ENCODE measurements around the gene ZNF436. TPM values are rescaled to one million over a fixed set of nuclear protein-coding genes. Genes with fewer than 3 reads are reported as not detected.
"Not testable (repeated sequence)": the region's sequence is repeated elsewhere in the genome, so short reads cannot be mapped to it uniquely, and the experiment has no call there.

The ZNF436 gene
- total RNA-seq, 1 donor from 2014 or later, result 15.4 TPM

DNA sequence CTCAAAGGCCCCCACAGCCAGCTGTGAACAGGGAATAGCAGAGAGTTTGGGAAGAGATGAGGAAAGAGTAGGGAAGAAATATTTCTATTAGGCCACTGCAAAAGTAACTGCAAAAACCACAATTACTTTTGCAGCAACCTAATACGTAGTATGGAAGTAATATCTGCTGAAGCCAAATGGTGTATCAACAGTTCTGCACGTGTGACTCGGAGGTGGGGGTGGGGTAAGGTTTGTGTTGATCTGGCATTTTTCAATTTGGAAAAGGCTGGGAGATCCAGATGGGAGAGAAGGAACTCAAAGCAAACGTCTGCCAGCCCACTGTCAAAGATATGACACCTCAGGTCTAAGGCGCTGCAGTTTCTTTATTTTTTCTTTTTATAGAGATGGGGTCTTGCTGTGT lies 11.1 kb upstream of the ZNF436 start:
- Histone ChIP-seq H3K9ac (no peak overlapping the region), H3K9me3 (ENCODE audit: low read depth) (no peaks in the 10 kb centered on the region), H3K4me3 (no peak overlapping the region), H3K79me2 (ENCODE audit: low read depth) (no peaks in the 10 kb centered on the region), H3K4me2 (no peak overlapping the region), H3K36me3 (no peaks in the 10 kb centered on the region), H4K20me1 (ENCODE audit: low read depth) (no peaks in the 10 kb centered on the region), H3F3A (ENCODE audit: low read depth) (peaks cover 8% of the 10 kb centered on the region), H3K27me3 (peaks cover 87% of the 10 kb centered on the region), H2AFZ (replicated peaks) (no peak overlapping the region), H3K27ac (no peak overlapping the region), H3K4me1 (no peaks in the 10 kb centered on the region)
- Mint-ChIP-seq H3K4me3 (no peak overlapping the region), H3K9me3 (peaks cover 9% of the 10 kb centered on the region), H3K4me1 (peaks cover 26% of the 10 kb centered on the region), H3K36me3 (peaks cover 5% of the 10 kb centered on the region), H3K27me3 (ENCODE audit: insufficient read depth, low read depth) (peaks cover 11% of the 10 kb centered on the region), H3K27ac (no peak overlapping the region)
- TF ChIP-seq, protein P1, sequence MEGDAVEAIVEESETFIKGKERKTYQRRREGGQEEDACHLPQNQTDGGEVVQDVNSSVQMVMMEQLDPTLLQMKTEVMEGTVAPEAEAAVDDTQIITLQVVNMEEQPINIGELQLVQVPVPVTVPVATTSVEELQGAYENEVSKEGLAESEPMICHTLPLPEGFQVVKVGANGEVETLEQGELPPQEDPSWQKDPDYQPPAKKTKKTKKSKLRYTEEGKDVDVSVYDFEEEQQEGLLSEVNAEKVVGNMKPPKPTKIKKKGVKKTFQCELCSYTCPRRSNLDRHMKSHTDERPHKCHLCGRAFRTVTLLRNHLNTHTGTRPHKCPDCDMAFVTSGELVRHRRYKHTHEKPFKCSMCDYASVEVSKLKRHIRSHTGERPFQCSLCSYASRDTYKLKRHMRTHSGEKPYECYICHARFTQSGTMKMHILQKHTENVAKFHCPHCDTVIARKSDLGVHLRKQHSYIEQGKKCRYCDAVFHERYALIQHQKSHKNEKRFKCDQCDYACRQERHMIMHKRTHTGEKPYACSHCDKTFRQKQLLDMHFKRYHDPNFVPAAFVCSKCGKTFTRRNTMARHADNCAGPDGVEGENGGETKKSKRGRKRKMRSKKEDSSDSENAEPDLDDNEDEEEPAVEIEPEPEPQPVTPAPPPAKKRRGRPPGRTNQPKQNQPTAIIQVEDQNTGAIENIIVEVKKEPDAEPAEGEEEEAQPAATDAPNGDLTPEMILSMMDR (IDR thresholded peaks at IDR 0.05), result no peak
- no peak for TF ChIP-seq EZH2 (IDR thresholded peaks at IDR 0.05)
- TF ChIP-seq EZH2phosphoT487 (IDR thresholded peaks at IDR 0.05), result no peak
- DNase-seq (ENCODE audit: low spot score), result no peak

DNA sequence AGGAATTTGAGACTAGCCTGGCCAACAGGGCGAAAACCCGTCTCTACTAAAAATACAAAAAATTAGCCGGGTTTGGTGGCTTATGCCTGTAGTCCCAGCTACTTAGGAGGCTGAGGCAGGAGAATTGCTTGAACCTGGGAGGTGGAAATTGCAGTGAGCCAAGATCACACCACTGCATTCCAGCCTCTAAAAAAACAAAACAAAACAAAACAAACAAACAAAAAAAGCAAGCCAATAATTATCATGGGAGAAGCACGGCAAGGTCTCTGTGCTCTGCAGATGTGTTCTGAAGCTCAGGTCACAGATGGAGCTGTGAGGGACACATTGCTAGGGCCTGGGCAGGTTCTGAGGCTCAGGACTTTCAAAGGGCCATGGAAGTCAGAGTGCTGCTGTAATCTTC lies 10.6 kb upstream of the ZNF436 start:
- H3K79me2 ChIP-seq (ENCODE audit: low read depth); H3F3A ChIP-seq (ENCODE audit: low read depth); H3K36me3 ChIP-seq; H3K36me3 Mint-ChIP-seq; H3K4me2 ChIP-seq; H3K27ac ChIP-seq; H4K20me1 ChIP-seq (ENCODE audit: low read depth); H2AFZ ChIP-seq (replicated peaks); H3K9me3 ChIP-seq (ENCODE audit: low read depth); H3K4me3 Mint-ChIP-seq; H3K4me3 ChIP-seq; H3K4me1 ChIP-seq; H3K27ac Mint-ChIP-seq; H3K9me3 Mint-ChIP-seq; DNase-seq (ENCODE audit: low spot score); H3K9ac ChIP-seq: not testable (repeated sequence)
- peaks cover 12% of the 10 kb centered on the region for H3K27me3 Mint-ChIP-seq (ENCODE audit: insufficient read depth, low read depth)
- H3K4me1 Mint-ChIP-seq, result peaks cover 26% of the 10 kb centered on the region
- peaks cover 87% of the 10 kb centered on the region for H3K27me3 ChIP-seq

DNA sequence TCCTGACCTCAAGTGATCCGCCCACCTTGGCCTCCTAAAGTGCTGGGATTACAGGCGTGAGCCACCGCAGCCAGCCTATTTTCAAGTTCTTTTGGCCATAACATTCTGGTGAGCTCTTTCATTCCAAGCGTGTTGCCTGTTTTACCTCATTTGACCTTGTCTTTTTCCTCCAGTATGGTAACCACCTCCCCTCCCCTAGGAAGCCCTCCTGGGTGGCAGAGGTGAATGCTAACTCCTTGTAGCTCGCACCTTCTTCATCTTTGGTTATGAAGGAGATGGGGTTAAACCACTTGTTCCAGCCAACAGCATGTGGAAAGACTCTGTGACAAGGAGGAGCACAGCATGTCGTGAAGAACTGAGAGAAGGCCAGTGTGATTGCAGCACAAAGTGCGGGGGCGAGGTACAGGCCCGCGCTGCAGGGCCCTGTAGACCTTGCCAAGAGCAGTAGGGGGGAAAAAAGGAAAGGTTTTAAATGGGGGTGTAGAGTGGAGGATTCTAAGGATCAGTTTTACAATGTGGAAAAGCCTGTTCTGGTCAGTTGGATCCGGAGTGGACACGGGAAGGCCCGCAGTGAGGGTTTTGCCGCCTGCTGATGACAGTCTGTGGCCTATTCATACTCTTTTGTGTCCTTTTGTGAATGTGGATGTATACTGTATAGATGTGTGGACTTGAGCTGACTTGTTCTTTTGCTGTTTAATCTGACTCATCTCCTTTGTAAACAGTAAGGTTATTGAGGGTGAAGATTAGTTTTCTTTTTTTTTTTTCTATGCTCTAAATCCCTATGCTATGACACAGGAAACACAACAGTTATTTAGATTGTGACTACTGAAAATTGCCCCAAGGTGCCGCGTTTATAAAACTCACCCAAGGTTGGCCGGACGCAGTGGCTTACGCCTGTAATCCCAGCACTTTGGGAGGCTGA lies 7.5 kb upstream of the ZNF436 start:
- Histone ChIP-seq H2AFZ (replicated peaks) (no peak overlapping the region), H3K27ac (no peak overlapping the region)
- H3K4me3 Mint-ChIP-seq, result peak overlapping the region; percentile 56

DNA sequence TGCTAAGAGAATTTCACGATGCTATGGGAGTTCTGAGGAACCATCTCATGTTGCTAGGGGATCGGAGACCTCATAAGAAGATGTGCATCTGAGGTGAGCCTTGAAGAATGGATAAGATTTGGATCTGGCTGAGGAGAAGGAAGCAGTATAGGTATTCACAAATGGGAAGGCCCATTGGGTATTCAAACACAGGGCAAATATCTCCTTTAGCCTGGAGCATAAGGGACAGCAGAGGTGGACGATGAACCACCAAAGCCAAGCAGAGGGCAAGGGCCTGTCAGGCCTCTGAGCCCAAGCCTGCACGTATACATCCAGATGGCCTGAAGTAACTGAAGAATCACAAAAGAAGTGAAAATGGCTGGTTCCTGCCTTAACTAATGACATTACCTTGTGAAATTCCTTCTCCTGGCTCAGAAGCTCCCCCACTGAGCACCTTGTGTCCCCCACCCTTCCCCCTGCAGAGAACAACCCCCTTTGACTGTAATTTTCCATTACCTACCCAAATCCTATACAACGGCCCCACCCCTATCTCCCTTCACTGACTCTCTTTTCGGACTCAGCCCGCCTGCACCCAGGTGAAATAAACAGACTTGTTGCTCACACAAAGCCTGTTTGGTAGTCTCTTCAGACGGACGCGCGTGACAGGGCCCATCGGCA lies 4.6 kb upstream of the ZNF436 start:
- Mint-ChIP-seq H3K4me1 (peaks cover 72% of the 10 kb centered on the region), H3K36me3 (peaks cover 12% of the 10 kb centered on the region), H3K4me3 (peak overlapping the region; percentile 11)
- H3K27ac Mint-ChIP-seq; H3K4me3 ChIP-seq; H3K36me3 ChIP-seq; H3K27me3 Mint-ChIP-seq (ENCODE audit: insufficient read depth, low read depth); H3K27ac ChIP-seq; H3K9me3 ChIP-seq (ENCODE audit: low read depth); H3K9ac ChIP-seq; H3K9me3 Mint-ChIP-seq; H2AFZ ChIP-seq (replicated peaks); H3K4me2 ChIP-seq; DNase-seq (ENCODE audit: low spot score): not testable (repeated sequence)
- Histone ChIP-seq H3K4me1 (peaks cover 41% of the 10 kb centered on the region), H3K27me3 (peaks cover 60% of the 10 kb centered on the region), H4K20me1 (ENCODE audit: low read depth) (peaks cover 21% of the 10 kb centered on the region), H3F3A (ENCODE audit: low read depth) (peaks cover 43% of the 10 kb centered on the region), H3K79me2 (ENCODE audit: low read depth) (peaks cover 13% of the 10 kb centered on the region)

More for the DNA sequence above, 7.5 kb upstream of the ZNF436 start:
- peaks cover 4% of the 10 kb centered on the region for H4K20me1 ChIP-seq (ENCODE audit: low read depth)
- H3K4me2 ChIP-seq, result no peak overlapping the region
- Mint-ChIP-seq H3K27me3 (ENCODE audit: insufficient read depth, low read depth) (peaks cover 10% of the 10 kb centered on the region), H3K9me3 (peaks cover 4% of the 10 kb centered on the region), H3K4me1 (peaks cover 53% of the 10 kb centered on the region), H3K36me3 (peaks cover 13% of the 10 kb centered on the region), H3K27ac (peak overlapping the region; percentile 77)
- peak; percentile 22 for DNase-seq (ENCODE audit: low spot score)
- no peak overlapping the region for H3K4me3 ChIP-seq
- H3K79me2 ChIP-seq (ENCODE audit: low read depth), result no peaks in the 10 kb centered on the region
- TF ChIP-seq, protein P1 (IDR thresholded peaks at IDR 0.05), result no peak
- no peak for TF ChIP-seq EZH2 (IDR thresholded peaks at IDR 0.05)
- no peak for TF ChIP-seq EZH2phosphoT487 (IDR thresholded peaks at IDR 0.05)
- peaks cover 15% of the 10 kb centered on the region for H3F3A ChIP-seq (ENCODE audit: low read depth)
- H3K4me1 ChIP-seq, result peaks cover 20% of the 10 kb centered on the region
- no peaks in the 10 kb centered on the region for H3K9me3 ChIP-seq (ENCODE audit: low read depth)
- H3K9ac ChIP-seq, result no peak overlapping the region
- H3K36me3 ChIP-seq, result no peaks in the 10 kb centered on the region
- peaks cover 87% of the 10 kb centered on the region for H3K27me3 ChIP-seq
